Body of pancreas (tissue), 4 donors: Measurements from ENCODE around the gene PRR5L.

Experiments
- CTCF ChIP-seq, 7 experiments: fragments of 450-650 bp in 4 of 7; fragments of 200-600 bp in 3 of 7; sonication (generic) in 3 of 7; IDR thresholded peaks; one replicate each; pipeline ENCODE4 v1.5.1; 2016 to 2019; ENCODE audit warnings: antibody characterized with exemption in 7 of 7
- POLR2A ChIP-seq, 3 donors: fragments of 450-650 bp; IDR thresholded peaks; one replicate each; pipeline ENCODE4 v1.6.1; 2016; ENCODE audit warnings: antibody characterized with exemption in 3 of 3, mild to moderate bottlenecking in 2 of 3

- no peak for TF ChIP-seq CTCF (IDR thresholded peaks at IDR 0.05)
- TF ChIP-seq POLR2A (IDR thresholded peaks at IDR 0.05), result no peak
These were observed 151.9 kb downstream of the PRR5L start for GRCh38 chr11:36447947-36448346.
